HG03064 (cell line): ENCODE results near the gene LPAR5.

ENCODE experiments used
- ATAC-seq: cut with Tn5 transposase; IDR thresholded peaks from one replicate; pipeline ENCODE4 v1.9.1; 2021; ENCODE audit warnings: low read depth; ENCODE audit not compliant: unreplicated experiment

Gene LPAR5

DNA sequence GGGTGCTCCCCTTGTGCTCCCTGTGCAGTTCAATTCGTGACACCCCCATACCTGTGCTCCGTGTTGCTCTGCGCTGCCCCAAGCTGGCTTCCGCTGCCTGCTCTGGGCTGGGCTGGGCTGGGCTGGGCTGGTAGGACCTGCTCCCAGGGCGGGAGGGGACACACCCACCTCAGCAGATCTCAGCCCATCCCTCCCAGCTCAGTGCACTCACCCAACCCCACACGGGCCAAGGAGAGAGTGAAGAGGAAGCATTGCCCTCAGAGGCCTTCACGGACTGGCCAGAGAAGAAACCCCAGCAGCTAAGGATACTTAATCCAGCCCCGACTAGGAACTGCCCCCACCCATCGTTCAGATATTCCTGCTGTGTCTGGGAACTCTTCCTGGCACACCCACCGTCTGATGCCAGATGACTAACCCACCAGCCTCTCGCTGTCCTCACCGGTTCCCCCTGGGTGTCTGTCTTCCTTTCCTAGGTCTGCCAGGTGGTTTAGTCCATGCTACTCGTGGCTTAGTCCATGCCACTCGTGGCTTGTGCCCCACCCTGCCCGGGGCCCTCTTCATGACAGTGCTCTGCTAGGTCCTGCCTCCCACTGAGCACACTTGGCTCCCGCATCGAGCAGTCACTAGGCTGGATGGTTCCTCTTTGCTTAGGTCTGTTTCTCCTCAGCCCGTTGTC lies at the start of gene LPAR5:
Gene LPAR5, minus strand, starts transcription at position 104 of the 676 bp plus-strand sequence. CDS start 14,711 bp downstream, outside the sequence.
- no peak for ATAC-seq

DNA sequence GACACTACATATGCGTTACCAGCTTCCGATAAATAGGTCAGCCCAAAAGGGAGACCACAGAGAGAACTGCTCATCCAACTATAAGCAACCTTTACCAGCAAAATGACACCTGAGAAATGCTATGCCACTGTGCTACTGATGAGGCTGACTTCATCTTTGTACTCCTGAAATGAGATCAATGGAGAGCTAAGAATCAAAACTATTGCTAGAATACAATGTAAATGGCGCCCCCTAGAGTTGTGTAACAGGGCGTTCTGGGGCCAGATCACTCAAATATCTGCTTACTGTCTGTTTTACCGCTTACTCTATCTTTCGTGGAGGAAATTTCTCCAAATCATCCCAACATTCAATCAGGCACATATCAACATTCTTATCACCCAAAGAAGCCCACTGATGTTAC lies 48.9 kb upstream of the LPAR5 start:
- ATAC-seq = no peak

DNA sequence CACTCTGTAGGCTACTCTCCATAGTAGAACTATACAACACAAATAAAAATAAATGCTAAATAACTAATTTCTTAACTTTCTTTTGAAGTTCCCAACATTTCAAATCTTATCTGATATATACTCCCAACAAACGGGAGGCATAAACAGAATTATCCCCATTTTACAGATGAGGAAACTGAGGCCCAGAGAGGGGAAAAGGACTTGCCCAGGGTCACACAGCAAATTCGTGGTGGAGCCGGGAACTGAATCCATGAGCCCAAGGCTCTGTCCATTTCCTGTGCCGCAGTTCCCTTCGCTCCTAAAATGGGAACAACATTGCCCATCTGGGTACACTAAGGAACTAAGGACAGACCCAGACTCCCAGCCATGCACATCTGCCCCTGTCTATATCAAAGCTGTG lies 41.2 kb upstream of the LPAR5 start:
- ATAC-seq = no peak

DNA sequence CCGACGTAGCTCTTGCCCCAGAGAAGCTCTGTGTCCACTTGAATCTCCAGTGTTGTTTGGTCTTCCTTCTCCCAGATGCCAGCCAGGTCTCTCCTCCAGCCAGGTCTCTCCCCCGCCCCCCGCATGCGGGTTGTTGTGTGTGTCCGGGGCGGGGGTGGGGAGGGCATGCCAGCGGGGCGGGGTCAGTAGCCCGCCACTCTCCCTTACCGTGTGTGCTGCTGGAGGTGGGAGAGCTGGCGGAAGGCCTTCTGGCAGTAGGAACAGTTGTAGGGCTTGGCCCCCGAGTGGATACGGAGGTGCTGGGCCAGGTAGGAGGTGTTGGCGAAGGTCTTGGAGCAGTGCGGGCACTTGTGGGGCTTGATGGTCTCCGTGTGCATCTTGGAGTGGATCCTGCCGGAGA lies 36.4 kb upstream of the LPAR5 start:
- no peak for ATAC-seq

DNA sequence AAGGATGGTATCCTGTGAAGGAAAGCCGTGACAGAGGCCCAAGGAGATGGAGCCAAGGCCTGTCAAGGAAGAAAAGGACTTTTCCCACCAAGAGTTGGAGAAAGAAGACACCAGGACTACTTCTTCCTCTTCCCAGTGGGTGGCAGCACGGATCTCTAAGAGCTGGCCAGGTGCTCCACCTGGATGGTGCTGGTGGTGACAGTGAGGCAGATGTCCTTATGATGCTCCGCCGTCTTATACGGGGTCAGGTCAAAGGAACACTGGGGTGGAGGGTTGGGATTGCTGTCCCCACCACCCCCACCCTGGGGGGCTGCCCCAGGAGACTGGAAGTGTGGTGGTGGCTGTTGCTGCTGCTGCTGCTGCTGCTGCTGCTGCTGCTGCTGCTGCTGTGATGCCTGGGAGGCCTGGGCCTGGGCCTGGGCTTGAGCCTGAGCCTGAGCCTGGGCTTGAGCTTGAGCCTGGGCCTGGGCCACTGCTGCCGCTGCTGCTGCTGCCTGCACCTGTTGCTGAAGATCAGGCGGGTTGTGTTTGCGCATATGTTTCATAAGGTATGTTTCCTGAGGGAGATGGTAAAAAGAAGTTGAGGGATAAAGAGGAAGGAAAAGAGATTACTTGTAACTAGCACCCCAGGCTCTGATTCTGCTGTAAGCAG lies 31.9 kb upstream of the LPAR5 start:
- no peak for ATAC-seq

DNA sequence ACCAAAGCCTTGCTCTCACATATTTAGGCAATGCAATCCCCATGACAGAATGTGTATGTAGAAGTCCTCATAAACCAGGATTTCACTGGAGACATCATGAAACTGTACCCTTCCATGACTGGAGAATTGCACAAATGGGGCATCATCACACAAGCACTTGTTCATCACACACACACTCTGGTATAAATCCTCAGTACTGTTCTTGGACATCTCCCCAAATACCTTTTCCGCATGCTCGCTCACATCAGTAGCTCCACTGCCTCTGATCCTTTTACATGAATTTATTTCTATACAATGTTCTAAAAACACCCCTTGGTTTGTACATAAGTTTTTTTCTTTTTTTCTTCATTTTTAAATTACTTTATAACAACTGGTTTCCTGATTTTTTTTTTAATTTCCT lies 30.5 kb upstream of the LPAR5 start:
- ATAC-seq = no peak

DNA sequence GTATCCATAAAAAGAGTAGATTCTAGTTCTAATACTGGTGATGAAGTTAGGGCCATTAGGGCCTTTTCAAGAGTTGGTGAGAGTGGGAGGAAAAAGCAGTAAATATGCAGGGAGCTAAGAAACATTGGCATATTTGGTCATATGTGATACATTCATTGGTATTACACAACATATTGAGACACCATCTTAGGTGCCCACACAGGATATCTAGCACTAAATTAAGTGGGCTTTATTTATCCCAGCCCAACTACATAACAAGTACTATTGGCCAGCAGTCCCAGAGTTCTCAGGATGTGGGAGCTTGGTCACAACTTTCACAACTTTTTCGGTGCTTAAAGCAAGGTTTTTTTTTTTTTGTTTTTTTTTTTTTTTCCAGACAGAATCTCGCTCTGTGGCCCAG lies 29.1 kb upstream of the LPAR5 start:
- no peak for ATAC-seq

DNA sequence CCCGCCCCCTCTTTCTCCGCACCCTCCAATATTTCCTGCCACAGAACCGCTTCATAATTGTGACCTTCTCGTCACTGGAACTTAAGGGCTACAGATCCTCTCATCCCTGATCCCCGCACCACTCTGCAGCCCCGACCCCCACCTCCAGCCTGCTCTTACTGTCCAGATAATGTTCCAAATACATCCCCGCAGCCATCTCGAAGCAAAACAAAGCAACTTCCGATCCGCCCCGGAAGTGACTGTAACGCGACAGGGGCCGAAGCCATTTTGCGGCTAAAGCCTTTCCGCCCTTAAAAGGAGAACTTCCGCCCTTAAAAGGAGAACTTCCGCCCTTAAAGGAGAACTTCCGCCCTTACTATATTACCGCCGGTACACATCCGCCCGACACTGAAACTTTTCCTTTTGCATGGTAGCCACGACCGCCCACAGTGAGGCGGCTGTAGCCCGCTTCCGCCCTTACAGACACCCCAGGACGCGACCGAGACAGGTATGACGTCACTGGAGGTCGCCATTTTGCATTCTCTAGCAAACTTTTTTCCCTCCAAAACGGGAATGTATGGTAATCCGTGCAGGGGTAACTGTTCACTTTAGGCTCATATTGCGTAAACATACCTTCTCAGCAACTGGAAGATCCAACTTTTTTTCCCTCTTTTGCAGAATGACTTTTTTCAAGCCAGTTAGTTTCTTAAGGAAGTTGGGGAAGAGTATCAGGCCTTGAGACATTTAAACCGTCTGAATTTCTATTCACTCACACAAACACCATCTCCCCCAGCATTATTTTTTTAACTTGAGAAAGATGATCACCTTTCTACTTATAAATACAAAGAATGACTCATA lies 27.4 kb upstream of the LPAR5 start, which contains the start of gene ING4:
Gene ING4, minus strand, starts transcription at position 214 of the 837 bp plus-strand sequence. Its CDS starts 18 bp downstream, at position 196.
- ATAC-seq = peak; percentile 93

DNA sequence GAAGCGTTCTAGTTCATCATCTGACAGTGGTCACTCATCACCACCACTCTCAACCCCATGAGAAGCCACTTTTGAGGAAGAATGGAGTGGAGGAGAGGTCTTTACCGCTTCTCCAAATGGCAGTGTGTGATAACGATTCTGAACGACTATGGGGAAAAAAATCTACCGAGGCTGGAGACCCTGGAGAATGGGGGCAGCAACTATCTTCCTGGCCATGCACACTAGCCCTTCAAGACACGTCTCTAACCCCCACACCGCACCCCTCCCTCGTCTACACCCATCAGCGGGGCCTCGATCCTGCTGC lies 26.8 kb upstream of the LPAR5 start:
- ATAC-seq = no peak

DNA sequence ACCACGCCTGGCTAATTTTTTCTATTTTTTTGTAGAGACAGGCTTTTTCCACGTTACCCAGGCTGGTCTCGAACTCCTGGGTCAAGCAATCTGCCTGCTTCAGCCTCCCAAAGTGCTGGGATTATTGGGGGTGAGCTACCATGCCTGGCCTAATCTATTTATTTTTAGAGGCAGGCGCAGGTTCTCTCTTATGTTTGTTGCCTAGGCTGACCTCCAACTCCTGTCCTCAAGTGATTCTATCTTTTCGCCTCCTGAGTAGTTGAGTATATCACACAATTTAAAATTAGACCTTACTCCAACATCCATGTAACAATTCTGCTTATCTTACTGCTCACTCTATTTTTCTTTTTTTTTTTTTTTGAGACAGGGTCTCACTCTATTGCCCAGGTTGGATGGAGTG lies 18.2 kb upstream of the LPAR5 start:
- ATAC-seq = no peak

DNA sequence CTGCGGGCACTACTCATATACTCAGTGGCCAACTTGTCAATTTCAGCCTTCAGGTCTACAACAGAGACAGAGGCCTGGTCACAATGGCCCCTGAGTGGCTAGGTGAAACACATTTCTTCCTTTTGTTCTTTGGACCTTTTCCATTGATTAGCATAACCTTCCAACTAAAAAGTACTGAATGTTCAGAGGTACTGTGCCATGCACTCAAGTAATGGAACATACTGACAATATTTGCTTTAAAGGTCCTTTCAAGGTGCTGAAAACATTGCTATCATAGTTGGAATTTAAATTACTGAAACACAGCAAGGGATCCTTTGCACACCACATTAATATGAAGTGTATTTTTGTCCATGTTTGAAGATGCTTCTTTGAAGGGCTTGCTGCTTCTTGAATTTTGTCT lies 17.6 kb upstream of the LPAR5 start:
- ATAC-seq = no peak

DNA sequence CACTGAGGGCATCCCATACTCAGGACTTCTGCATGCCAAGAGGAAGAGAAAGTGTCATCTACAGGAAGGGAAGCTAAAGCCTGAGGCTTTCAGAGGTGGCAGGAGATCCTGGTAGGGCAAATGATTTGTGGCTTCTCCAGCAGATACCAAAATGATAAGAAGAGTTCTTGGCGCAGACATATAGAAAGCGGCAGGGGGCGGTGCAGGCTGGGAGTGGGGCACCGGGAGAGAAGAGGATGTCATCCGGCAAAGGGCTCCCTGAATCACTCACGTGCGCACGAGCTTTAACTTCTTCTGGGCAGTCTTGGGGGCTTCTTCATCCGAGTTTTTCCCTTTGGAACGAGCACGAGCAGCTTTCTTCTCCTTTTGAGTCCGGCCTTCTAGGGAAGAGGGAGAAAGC lies 16.6 kb upstream of the LPAR5 start:
- ATAC-seq = no peak

DNA sequence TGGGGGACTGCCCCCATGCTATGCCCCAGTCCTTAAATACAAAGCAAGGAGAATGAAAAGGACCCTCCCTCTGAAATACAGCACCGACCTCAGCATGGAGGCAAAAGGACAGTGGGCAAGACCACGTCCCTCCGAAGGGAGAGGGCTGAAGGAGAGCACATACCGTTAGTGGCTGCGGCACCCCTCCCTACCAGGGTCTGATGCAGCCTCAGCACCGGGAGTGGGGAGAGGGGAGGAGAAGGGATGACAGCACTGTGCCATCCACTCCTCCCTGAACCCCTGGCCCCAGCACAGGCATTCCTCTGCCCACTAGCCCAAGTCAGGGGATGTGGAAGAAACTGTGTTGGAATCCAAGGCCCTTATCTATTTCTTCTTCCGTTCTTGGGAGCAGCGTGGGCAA lies 15.1 kb upstream of the LPAR5 start:
- ATAC-seq = no peak

DNA sequence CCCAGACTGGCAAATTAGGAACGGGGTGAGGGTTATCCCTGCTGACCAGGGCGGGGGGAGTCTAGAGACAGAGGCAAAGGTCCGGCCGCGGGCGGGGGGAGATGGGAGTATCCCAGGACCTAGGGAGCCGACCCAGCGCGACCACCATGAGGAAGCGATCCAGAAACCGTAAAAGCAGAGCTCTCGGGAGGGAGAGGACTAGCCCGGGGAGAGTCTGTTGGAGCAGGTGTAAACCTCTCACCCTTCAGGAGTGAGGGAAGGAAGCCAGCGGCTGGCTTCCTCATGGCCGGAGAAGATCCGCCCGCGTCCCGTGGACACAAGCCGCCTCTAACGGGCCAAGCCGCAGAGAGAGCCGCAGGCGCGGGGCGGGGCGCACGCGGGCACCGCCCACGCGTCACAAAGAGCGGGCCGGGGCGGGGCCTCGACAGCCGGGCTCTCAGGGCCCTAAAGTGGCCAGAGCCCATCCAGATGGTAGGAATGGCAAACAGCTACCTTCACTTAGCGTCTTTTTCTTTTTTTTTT lies 11.4 kb upstream of the LPAR5 start, which contains the start of gene ACRBP:
Gene ACRBP, minus strand, starts transcription at position 350 of the 522 bp plus-strand sequence. Its CDS starts 66 bp downstream, at position 284.
- no peak for ATAC-seq

DNA sequence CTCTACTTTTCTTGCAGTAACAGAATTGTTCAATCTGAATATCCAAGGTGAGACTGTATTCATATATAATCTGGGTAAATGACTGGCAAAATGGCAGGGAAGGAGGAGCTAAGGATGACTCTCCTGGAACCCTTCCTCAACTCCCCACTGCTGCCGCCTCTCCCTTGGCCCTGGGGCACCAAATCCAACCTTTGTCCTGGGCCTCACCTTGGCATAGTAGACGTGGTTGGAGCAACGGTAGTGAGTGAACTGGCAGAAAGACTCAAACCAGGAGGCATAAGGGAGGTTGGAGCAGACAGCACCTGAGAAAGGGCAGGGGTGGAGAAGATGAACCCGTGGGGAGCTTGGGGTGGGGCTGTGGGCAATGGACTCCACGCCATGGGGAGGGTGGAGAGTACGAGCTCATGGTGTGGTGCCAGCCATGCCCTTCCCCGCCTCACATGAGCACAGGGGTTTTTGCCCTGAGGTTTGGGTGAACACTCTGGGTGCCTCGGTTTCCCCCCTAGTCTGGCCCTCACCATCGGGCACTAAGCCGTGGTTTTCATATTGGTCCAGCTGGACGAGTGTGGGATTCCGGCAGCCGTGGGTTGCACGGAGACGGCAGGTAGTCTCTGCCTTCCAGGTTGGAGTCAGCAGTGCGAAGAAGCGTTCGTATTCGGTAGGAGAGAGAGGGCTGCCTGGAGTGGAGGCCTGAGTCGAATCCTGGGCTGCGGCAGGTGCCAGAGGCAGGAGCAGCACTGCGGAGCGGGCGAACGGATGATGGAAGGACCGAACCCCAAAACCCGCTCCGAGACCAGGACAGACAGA lies 10.7 kb upstream of the LPAR5 start:
- no peak for ATAC-seq

DNA sequence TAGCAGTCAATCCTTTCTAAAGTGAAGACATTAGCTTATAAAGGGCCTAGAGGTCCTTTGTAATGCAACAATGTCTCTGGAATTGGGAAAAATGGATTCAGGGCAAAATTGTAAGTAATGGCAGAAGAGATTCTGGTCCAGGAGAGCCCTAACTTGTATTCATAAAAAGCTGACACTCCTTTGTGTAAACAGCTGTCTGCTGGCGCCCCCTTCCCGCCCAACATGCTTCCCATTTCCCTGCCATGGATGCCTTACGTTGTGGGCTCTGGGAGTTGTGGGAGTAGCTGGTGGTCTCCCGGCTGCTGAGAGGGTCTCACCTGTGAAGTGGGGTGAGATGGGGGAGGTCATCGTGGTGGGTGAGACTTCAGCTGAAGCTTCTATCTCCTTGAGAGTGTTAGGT lies 9.1 kb upstream of the LPAR5 start:
- ATAC-seq = no peak

DNA sequence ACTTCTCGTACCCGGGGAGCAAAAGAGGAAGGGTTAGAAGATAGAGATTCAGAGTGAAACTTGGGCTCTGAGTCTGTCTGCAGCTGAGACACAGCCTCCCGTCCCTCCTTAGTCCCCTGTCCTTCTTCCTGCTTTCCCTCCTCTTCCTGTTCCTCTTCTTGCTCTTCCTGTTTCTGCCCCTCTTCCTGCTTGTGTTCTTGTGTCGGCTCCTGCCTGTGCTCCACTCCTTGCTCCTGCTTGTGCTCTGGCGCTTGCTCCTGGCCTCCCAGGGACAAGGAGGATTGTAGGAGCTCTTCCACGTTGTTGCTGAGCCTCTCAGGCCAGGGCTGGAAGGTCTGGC lies 8.5 kb upstream of the LPAR5 start:
- ATAC-seq = no peak

DNA sequence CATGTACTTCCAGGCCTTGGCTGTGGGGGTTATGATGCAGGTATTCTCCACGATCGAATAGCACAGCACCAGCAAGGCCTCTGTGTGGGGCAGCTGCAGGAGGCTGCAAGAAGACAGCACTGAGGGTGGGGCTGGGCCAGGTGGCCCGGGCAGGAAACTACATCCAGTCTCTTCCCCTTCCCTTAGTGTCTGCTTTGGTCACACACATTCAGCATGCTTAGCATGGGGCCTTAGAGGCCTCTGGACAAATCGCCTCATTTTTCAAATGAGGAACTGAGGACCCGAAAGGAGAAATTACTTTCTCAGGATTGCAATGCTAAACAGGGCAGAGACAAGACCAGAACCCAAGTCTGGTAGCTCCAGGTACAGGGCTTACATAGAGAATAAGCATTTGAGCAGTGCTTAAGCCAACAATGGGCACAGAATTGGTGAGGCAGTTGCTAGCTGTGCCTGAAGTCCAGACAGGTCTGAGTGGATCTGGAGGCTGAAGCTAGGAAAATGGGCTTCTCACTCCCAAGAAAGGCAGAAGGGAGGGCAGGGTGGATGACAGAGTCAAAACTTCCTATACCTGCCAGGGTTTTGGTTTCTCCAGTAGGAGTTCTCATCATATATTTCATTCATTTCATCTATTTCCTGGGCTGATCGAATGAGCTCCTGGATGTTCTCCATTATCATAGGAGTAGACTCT lies 8.0 kb upstream of the LPAR5 start:
- ATAC-seq = no peak

DNA sequence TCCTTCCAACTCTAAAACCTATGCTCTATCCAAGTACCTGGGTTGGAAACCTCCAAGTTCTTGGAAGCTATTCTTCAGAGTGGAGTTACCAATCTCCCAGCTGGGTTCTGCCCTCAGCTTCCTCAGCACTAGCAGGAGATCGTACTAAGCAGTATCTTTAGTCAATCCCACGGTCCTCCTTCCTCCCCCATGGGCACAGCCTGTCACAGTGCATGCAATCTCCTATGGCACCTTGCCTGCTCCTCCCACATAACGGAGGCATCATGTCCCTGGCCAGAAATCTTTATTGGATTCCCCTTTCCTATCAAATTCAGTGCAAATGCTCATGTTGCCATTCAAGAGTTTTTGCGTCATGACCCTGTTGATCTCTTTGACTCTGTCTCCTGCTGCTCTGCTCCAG lies 5.4 kb upstream of the LPAR5 start:
- no peak for ATAC-seq

DNA sequence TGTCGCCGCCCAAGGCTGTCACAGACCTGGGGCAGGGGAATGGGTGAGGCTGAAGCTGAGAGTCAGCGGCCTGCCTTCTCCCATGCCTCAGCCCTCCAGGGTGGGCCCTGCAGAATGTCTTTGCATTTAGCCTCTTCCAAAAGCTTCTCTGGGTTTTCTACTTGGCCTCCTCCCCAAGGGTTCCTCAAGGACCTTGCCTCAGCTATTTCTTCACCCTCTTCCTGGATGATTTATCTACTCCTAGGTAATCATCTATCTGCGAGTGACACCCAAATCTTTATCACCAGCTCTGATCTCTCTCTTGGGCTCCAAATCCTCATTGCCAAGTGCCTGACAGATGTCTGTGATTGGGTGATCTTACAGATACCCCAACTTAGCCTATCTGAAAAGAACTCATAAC lies 4.7 kb upstream of the LPAR5 start:
- ATAC-seq = no peak
